Mucosa of descending colon (tissue), 3 donors: ENCODE measurements around the gene GPAT2. TPM values are rescaled to one million over a fixed set of nuclear protein-coding genes. Genes with fewer than 3 reads are reported as not detected.
"Not testable (repeated sequence)": the region's sequence is repeated elsewhere in the genome, so short reads cannot be mapped to it uniquely, and the experiment has no call there.

Source experiments
- ATAC-seq: fragments of 200-7000 bp; cut with Tn5 transposase; one replicate; pipeline ENCODE4 v1.9.1; 2020; ENCODE audit warnings: mild to moderate bottlenecking, moderate library complexity
- DNase-seq, 3 donors: peaks; one replicate each; pipeline ENCODE4 v3.0.0-alpha.2; 2020
- H3K36me3 ChIP-seq: fragments of 200-600 bp; one replicate; pipeline ENCODE4 v1.8.0; 2021; ENCODE audit warnings: low read depth, mild to moderate bottlenecking
- H3K4me1 ChIP-seq: fragments of 200-600 bp; one replicate; pipeline ENCODE4 v1.8.0; 2021; ENCODE audit warnings: low read depth, mild to moderate bottlenecking
- H3K4me3 ChIP-seq: fragments of 200-600 bp; one replicate; pipeline ENCODE4 v1.8.0; 2021; ENCODE audit warnings: mild to moderate bottlenecking
- H3K9me3 ChIP-seq: fragments of 200-600 bp; one replicate; pipeline ENCODE4 v1.8.0; 2021; ENCODE audit warnings: mild to moderate bottlenecking
- CTCF ChIP-seq: fragments of 200-600 bp; IDR thresholded peaks from one replicate; pipeline ENCODE4 v1.8.0; 2022; ENCODE audit warnings: antibody characterized with exemption, mild to moderate bottlenecking
- intact Hi-C, 2 donors: fragments of 100-400 bp; cut with DNase I in 1 of 2; cut with micrococcal nuclease in 1 of 2; formaldehyde crosslinking; loops; one replicate each; pipeline versions ENCODE4 v1.11.0 to v1.11.1; 2022; cut with DNase I, micrococcal nuclease
- total RNA-seq, 3 donors: library from RNA; stranded (reverse); fragmentation: NEBNext Ultra II Directional in 2 of 3; extraction: Animal tissue kit (Norgen Biotek cat#: 25700) in 2 of 3; gene quantifications; one replicate each; pipeline versions ENCODE4 v1.2.1 to v1.2.4, GENCODE V29; 2021 to 2023
- donor health status: DM: no; HTN: no; CAD: no; lungs with moderate emphysema.
- donor health status: DM: no; HTN: no; CAD: no.
- donor health status: DM: no; HTN: yes; CAD: no.

Gene GPAT2
- total RNA-seq, 3 donors from 2014 or later = 3.2 to 3.3 (median 3.2) TPM

GRCh38 chr2:96054537-96054936 lies 19.8 kb upstream of the GPAT2 start:
- H3K4me3 ChIP-seq, H3K36me3 ChIP-seq, DNase-seq, H3K9me3 ChIP-seq, intact Hi-C loops, ATAC-seq, H3K4me1 ChIP-seq: not testable (repeated sequence)

- H3K36me3 ChIP-seq, intact Hi-C loops, DNase-seq: not testable (repeated sequence)
These were observed 18.7 kb upstream of the GPAT2 start for GRCh38 chr2:96053385-96053784.

GRCh38 chr2:96052632-96053031 lies 17.9 kb upstream of the GPAT2 start:
- ATAC-seq, H3K36me3 ChIP-seq, H3K4me1 ChIP-seq, DNase-seq, intact Hi-C loops, H3K4me3 ChIP-seq, H3K9me3 ChIP-seq: not testable (repeated sequence)

More at GRCh38 chr2:96053385-96053784, 18.7 kb upstream of the GPAT2 start:
- H3K4me1 ChIP-seq, ATAC-seq, H3K4me3 ChIP-seq, H3K9me3 ChIP-seq: not testable (repeated sequence)

- H3K36me3 ChIP-seq, H3K4me3 ChIP-seq, ATAC-seq, DNase-seq, H3K4me1 ChIP-seq, H3K9me3 ChIP-seq, intact Hi-C loops: not testable (repeated sequence)
These were observed 15.2 kb upstream of the GPAT2 start for GRCh38 chr2:96049917-96050262.

- DNase-seq (peak in 2 of 3 donors; percentile 24 to 33), ATAC-seq (peak; percentile 76)
- H3K9me3 ChIP-seq, H3K4me3 ChIP-seq, intact Hi-C loops, H3K4me1 ChIP-seq, H3K36me3 ChIP-seq: not testable (repeated sequence)
These were observed 14.6 kb upstream of the GPAT2 start for GRCh38 chr2:96049049-96049916.

GRCh38 chr2:96035554-96035953 lies 838 bp upstream of the GPAT2 start:
- ATAC-seq, H3K9me3 ChIP-seq, intact Hi-C loops, H3K36me3 ChIP-seq, DNase-seq, H3K4me1 ChIP-seq, H3K4me3 ChIP-seq: not testable (repeated sequence)

GRCh38 chr2:96033997-96034396 lies 719 bp downstream of the GPAT2 start:
- H3K4me3 ChIP-seq, intact Hi-C loops, ATAC-seq, H3K36me3 ChIP-seq, H3K4me1 ChIP-seq, H3K9me3 ChIP-seq, DNase-seq: not testable (repeated sequence)

- H3K9me3 ChIP-seq, DNase-seq, H3K4me1 ChIP-seq, H3K4me3 ChIP-seq, H3K36me3 ChIP-seq, intact Hi-C loops: not testable (repeated sequence)
- peak; percentile 86 for ATAC-seq
These were observed 6.9 kb downstream of the GPAT2 start for GRCh38 chr2:96027725-96028325.

- H3K36me3 ChIP-seq, ATAC-seq, intact Hi-C loops, H3K4me1 ChIP-seq, H3K9me3 ChIP-seq, DNase-seq, H3K4me3 ChIP-seq: not testable (repeated sequence)
These were observed 9.0 kb downstream of the GPAT2 start for GRCh38 chr2:96025755-96026154.

GRCh38 chr2:96025194-96025492 lies 9.6 kb downstream of the GPAT2 start:
- intact Hi-C loops = no loop called here
- no peaks in the 10 kb centered on the region for H3K4me1 ChIP-seq
- DNase-seq (peak in 2 of 3 donors; percentile 26 to 42), ATAC-seq (no peak)
- H3K36me3 ChIP-seq = no peaks in the 10 kb centered on the region
- no peak for TF ChIP-seq CTCF
- H3K4me3 ChIP-seq = no peak overlapping the region
- H3K9me3 ChIP-seq = no peaks in the 10 kb centered on the region
